SK-N-SH treated with all-trans-retinoic acid at 6 μM for 48 hours (cell line): ENCODE measurements around the gene PRDM15.

Experiments used
- ATAC-seq: fragments of 200-7000 bp; cut with Tn5 transposase; 3 replicates; pipeline ENCODE4 v1.9.1; 2020; ENCODE audit warnings: mild to moderate bottlenecking, moderate library complexity
- CSDC2 ChIP-seq: fragments of 250-450 bp; sonication (Bioruptor Pico); IDR thresholded peaks from 2 replicates; pipeline ENCODE4 v1.5.0; 2020; ENCODE audit warnings: mild to moderate bottlenecking, moderate library complexity
- ESRRG ChIP-seq: fragments of 250-450 bp; sonication (Bioruptor Pico); IDR thresholded peaks from 2 replicates; pipeline ENCODE4 v1.6.1; 2021; ENCODE audit warnings: mild to moderate bottlenecking
- GLIS3 ChIP-seq: fragments of 250-450 bp; sonication (Bioruptor Pico); IDR thresholded peaks from 2 replicates; pipeline ENCODE4 v1.5.0; 2020; ENCODE audit warnings: mild to moderate bottlenecking, moderate library complexity
- ISL1 ChIP-seq: fragments of 250-450 bp; sonication (Bioruptor Pico); IDR thresholded peaks from 2 replicates; pipeline ENCODE4 v2.1.2; 2022; ENCODE audit warnings: mild to moderate bottlenecking, moderate library complexity
- OSR1 ChIP-seq: fragments of 250-450 bp; sonication (Bioruptor Pico); IDR thresholded peaks from 2 replicates; pipeline ENCODE4 v1.8.0; 2022; ENCODE audit warnings: moderate library complexity, mild to moderate bottlenecking, inconsistent platforms
- PPARA ChIP-seq: fragments of 250-450 bp; sonication (Bioruptor Pico); IDR thresholded peaks from 2 replicates; pipeline ENCODE4 v1.5.0; 2020; ENCODE audit warnings: mild to moderate bottlenecking, borderline replicate concordance
- RARB ChIP-seq: fragments of 250-450 bp; sonication (Bioruptor Pico); IDR thresholded peaks from 2 replicates; pipeline ENCODE4 v1.8.0; 2021; ENCODE audit warnings: mild to moderate bottlenecking, moderate library complexity
- SNAI2 ChIP-seq: fragments of 250-450 bp; sonication (Bioruptor Pico); IDR thresholded peaks from 2 replicates; pipeline ENCODE4 v1.5.0; 2020; ENCODE audit warnings: mild to moderate bottlenecking, moderate library complexity
- TCF4 ChIP-seq: fragments of 250-450 bp; sonication (Bioruptor Pico); IDR thresholded peaks from 2 replicates; pipeline ENCODE4 v1.8.0; 2021; ENCODE audit warnings: mild to moderate bottlenecking, moderate library complexity, borderline replicate concordance
- TOX ChIP-seq: fragments of 250-450 bp; sonication (Bioruptor Pico); IDR thresholded peaks from 2 replicates; pipeline ENCODE4 v1.8.0; 2021; ENCODE audit warnings: mild to moderate bottlenecking, moderate library complexity, borderline replicate concordance
- ZC3H10 ChIP-seq: fragments of 250-450 bp; sonication (Bioruptor Pico); IDR thresholded peaks from 2 replicates; pipeline ENCODE4 v1.5.1; 2021; ENCODE audit warnings: mild to moderate bottlenecking, moderate library complexity
- ZFP30 ChIP-seq: fragments of 450-650 bp; formaldehyde crosslinking; IDR thresholded peaks from 2 replicates; pipeline ENCODE4 v1.5.0; 2022; ENCODE audit warnings: mild to moderate bottlenecking, moderate library complexity
- ZNF565 ChIP-seq: fragments of 450-650 bp; formaldehyde crosslinking; conservative IDR thresholded peaks from 2 replicates; pipeline ENCODE4 v1.5.0; 2020; ENCODE audit warnings: low read depth, mild to moderate bottlenecking, moderate library complexity
- ZNF70 ChIP-seq: fragments of 450-650 bp; formaldehyde crosslinking; IDR thresholded peaks from 2 replicates; pipeline ENCODE4 v1.5.0; 2020; ENCODE audit warnings: mild to moderate bottlenecking, moderate library complexity
- ZNF8 ChIP-seq: fragments of 450-650 bp; formaldehyde crosslinking; IDR thresholded peaks from 2 replicates; pipeline ENCODE4 v1.5.0; 2020; ENCODE audit warnings: mild to moderate bottlenecking, moderate library complexity
- TF ChIP-seq, protein P1 (sequence below): fragments of 250-450 bp; sonication (Bioruptor Pico); IDR thresholded peaks from 2 replicates; pipeline ENCODE4 v1.5.1; 2021; ENCODE audit warnings: mild to moderate bottlenecking, moderate library complexity
- TF ChIP-seq, protein P2 (sequence below): fragments of 250-450 bp; sonication (Bioruptor Pico); IDR thresholded peaks from 2 replicates; pipeline ENCODE4 v1.8.0; 2021; ENCODE audit warnings: low read depth, mild to moderate bottlenecking, moderate library complexity, borderline replicate concordance
- TF ChIP-seq, protein P3 (sequence below): fragments of 250-450 bp; sonication (Bioruptor Pico); IDR thresholded peaks from 2 replicates; pipeline ENCODE4 v1.5.1; 2020; ENCODE audit warnings: low read depth, mild to moderate bottlenecking, moderate library complexity

The PRDM15 gene

DNA sequence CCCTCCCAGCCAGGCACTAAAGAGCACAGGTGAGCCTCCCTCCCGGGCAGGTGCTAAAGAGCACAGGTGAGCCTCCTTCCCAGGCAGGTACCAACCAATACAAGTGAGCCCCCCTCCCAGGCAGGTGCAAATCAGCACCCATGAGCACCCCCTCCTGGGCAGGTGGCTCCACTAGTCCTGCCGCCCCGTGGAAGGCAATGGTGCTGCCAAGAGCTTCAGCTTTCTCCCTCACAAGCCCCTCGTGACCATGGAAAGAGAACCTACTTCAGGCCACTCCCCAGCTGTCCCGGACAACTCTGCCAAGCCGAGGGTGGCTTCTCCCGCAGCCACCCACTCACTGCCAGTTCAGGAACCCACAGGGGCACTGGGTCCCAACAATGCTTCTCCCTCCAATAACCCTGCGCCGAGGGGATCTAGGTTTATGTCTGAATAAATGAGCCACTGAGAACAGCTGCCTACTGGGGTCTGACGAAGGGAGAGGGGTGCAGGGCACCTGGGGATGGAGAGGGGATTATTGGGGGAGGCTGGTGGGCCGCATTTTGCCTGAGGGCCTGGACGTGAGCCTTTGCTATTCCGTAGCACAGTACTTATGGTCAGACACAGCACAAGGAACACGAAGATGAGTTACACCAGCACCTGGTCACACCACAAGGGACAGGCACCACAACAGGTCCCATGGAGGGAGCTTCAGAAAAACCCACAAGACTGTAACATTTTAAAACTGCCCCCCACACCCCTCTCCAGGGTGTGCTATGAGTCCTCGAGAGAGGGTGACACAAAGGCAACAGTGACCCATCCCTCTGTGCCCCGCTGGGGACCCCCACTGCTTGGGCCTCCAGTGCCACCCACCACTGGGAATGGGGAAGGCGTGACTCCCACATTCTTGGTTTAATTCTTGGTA is 46.3 kb downstream of the PRDM15 start:
- no peak for TF ChIP-seq CSDC2 (CRISPR knock-in tag)
- TF ChIP-seq RARB (CRISPR knock-in tag): no peak
- no peak for TF ChIP-seq ESRRG (CRISPR knock-in tag)
- TF ChIP-seq GLIS3 (CRISPR knock-in tag): no peak
- TF ChIP-seq, protein P1, sequence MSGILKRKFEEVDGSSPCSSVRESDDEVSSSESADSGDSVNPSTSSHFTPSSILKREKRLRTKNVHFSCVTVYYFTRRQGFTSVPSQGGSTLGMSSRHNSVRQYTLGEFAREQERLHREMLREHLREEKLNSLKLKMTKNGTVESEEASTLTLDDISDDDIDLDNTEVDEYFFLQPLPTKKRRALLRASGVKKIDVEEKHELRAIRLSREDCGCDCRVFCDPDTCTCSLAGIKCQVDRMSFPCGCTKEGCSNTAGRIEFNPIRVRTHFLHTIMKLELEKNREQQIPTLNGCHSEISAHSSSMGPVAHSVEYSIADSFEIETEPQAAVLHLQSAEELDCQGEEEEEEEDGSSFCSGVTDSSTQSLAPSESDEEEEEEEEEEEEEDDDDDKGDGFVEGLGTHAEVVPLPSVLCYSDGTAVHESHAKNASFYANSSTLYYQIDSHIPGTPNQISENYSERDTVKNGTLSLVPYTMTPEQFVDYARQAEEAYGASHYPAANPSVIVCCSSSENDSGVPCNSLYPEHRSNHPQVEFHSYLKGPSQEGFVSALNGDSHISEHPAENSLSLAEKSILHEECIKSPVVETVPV (CRISPR knock-in tag): no peak
- TF ChIP-seq, protein P2, sequence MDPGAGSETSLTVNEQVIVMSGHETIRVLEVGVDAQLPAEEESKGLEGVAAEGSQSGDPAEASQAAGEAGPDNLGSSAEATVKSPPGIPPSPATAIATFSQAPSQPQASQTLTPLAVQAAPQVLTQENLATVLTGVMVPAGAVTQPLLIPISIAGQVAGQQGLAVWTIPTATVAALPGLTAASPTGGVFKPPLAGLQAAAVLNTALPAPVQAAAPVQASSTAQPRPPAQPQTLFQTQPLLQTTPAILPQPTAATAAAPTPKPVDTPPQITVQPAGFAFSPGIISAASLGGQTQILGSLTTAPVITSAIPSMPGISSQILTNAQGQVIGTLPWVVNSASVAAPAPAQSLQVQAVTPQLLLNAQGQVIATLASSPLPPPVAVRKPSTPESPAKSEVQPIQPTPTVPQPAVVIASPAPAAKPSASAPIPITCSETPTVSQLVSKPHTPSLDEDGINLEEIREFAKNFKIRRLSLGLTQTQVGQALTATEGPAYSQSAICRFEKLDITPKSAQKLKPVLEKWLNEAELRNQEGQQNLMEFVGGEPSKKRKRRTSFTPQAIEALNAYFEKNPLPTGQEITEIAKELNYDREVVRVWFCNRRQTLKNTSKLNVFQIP (CRISPR knock-in tag): no peak
- TF ChIP-seq OSR1 (CRISPR knock-in tag): no peak
- TF ChIP-seq, protein P3, sequence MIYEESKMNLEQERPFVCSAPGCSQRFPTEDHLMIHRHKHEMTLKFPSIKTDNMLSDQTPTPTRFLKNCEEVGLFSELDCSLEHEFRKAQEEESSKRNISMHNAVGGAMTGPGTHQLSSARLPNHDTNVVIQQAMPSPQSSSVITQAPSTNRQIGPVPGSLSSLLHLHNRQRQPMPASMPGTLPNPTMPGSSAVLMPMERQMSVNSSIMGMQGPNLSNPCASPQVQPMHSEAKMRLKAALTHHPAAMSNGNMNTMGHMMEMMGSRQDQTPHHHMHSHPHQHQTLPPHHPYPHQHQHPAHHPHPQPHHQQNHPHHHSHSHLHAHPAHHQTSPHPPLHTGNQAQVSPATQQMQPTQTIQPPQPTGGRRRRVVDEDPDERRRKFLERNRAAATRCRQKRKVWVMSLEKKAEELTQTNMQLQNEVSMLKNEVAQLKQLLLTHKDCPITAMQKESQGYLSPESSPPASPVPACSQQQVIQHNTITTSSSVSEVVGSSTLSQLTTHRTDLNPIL (CRISPR knock-in tag): no peak
- no peak for TF ChIP-seq TOX (CRISPR knock-in tag)
- TF ChIP-seq ZFP30 (CRISPR knock-in tag): no peak
- TF ChIP-seq ZNF8 (CRISPR knock-in tag): no peak
- TF ChIP-seq PPARA (CRISPR knock-in tag): no peak
- TF ChIP-seq ZNF70 (CRISPR knock-in tag): no peak
- TF ChIP-seq ZNF565 (CRISPR knock-in tag): no peak
- no peak for ATAC-seq

DNA sequence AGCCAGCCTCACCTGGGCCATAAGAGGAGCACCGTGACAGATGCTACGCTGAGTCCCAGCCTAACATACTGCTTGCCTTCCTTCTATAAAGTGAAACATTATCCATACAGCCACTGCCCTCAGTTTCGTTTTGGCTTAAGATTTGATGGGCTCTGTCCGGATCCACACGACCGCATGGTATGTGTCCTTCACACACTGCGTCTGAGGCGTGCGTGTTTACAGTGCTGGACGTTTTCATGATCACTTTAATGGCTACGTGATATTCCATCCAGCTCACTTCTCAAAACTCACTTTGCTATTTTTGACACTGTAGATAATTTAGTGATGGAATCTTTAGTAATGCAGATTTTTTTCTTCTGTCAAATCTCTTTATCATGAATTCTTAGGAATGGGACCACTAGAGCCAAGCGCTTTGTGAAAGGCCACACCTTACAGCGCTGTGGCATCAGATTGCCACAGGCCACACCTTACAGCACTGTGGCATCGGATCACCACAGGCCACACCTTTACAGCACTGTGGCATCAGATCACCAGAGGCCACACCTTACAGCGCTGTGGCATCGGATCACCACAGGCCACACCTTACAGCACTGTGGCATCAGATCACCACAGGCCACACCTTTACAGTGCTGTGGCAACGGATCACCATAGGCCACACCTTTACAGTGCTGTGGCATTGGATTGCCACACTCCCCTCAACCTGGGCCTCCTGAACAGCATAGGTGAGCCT is 47.1 kb downstream of the PRDM15 start:
- TF ChIP-seq ESRRG (CRISPR knock-in tag): no peak
- TF ChIP-seq ISL1 (CRISPR knock-in tag): no peak
- TF ChIP-seq ZNF70 (CRISPR knock-in tag): no peak
- TF ChIP-seq TOX (CRISPR knock-in tag): no peak
- TF ChIP-seq, protein P1 (CRISPR knock-in tag): no peak
- TF ChIP-seq SNAI2 (CRISPR knock-in tag): no peak
- TF ChIP-seq TCF4: no peak
- TF ChIP-seq CSDC2 (CRISPR knock-in tag): no peak
- no peak for TF ChIP-seq GLIS3 (CRISPR knock-in tag)
- TF ChIP-seq, protein P3 (CRISPR knock-in tag): no peak
- TF ChIP-seq, protein P2 (CRISPR knock-in tag): no peak
- no peak for TF ChIP-seq OSR1 (CRISPR knock-in tag)
- no peak for TF ChIP-seq ZNF565 (CRISPR knock-in tag)
- no peak for TF ChIP-seq ZC3H10 (CRISPR knock-in tag)
- ATAC-seq: no peak
